AG10803 (cell line): ENCODE data around the gene PDGFA.

Experiments used
- DNase-seq: peaks from one replicate; pipeline ENCODE4 v3.0.0; 2010; ENCODE audit warnings: low read depth
- H3K4me3 ChIP-seq: 2 replicates; pipeline ENCODE4 v1.5.1; 2011; ENCODE audit warnings: mild to moderate bottlenecking, low read length, control low read depth
- CTCF ChIP-seq: conservative IDR thresholded peaks from 2 replicates; pipeline ENCODE4 v1.5.1; 2011; ENCODE audit warnings: mild to moderate bottlenecking, low read length, control low read depth, inconsistent platforms

Gene PDGFA

DNA sequence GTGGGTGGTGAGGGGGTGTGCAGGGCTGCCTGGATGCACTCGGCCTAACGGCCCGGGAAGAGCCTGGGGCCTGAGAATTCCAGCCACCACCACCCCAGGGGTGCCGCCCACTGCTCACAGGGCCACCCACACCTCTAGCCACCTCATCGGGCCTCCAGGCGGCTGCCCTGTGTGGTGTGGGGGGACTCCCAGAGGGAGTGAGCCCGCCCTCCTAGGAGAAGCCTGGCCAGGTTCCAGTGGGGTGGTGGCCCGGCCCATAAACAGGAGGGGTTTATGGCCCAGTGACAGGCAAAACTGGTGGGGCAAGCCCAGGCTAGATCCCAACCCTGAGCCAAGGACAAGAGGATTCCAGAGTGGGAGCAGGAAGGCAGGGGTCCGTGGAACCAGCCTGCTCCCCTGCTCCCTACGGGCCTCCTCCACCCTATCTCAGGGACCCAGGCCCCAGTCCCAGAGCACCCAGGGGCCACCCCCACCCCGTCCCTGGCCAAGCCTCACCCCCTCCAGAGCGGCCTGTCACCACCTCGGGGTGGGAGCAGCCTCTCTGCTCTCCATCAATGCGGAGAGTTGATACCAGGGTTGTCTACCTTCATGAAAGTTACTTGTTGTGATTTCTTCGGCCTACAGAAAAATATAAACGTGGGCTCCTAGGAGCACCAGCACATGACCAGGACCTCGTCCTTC is 20.2 kb upstream of the PDGFA start:
- TF ChIP-seq CTCF = no peak
- no peak overlapping the region for H3K4me3 ChIP-seq
- peak; percentile 50 for DNase-seq

DNA sequence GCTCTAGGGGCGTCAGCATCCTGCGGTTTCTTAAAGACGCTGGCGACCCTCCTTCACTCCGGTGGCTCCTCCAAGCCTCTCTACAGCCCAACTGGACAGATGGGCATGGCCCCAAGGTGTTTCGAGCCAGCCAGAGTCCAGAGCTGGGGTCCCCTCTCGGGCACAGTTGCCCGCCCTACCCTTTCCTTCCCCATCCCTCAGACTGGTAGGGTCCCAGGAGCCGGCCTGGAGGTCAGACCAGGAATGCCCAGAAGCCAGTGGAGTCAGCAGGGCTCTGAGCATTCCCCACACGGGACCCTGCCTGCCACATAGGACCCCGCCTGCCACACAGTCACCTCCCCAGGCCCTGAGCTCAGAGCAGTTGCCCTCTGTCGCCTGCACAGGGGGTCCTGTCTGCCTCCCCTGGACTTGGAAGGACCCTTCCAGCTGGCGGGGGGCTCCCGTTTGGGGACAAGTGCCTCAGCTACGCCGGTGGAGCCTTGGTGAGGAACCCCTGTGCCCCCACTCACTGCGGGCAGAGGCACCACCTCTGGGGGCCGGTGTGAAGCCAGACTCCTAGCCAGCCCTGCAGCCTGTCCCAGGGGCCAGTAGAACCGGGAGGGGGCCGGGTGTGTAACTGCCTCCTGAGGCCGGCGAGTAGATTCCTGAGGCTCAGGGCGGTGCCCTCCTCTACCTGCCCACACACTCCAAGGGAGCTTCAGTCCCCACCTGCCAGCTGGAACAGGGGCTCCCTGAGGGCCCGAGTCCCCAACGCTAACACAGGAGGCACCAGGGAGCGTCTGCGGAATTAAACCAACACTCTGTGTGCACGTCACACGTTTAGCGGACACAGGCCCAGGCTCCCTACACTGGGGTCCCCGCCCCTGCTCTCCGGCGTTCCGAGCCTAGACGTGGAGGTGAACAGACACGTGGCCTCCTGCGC is 19.4 kb upstream of the PDGFA start:
- no peak for DNase-seq
- no peak overlapping the region for H3K4me3 ChIP-seq
- no peak for TF ChIP-seq CTCF

GRCh38 chr7:537911-538634 is 18.4 kb upstream of the PDGFA start:
- DNase-seq = peak; percentile 95
- no peak overlapping the region for H3K4me3 ChIP-seq
- TF ChIP-seq CTCF = no peak

- no peak for DNase-seq
- no peak overlapping the region for H3K4me3 ChIP-seq
- TF ChIP-seq CTCF = no peak
Observed at GRCh38 chr7:536231-536630, 16.6 kb upstream of the PDGFA start.

GRCh38 chr7:534959-535358 is 15.3 kb upstream of the PDGFA start:
- no peak for DNase-seq
- TF ChIP-seq CTCF = no peak
- no peak overlapping the region for H3K4me3 ChIP-seq

DNA sequence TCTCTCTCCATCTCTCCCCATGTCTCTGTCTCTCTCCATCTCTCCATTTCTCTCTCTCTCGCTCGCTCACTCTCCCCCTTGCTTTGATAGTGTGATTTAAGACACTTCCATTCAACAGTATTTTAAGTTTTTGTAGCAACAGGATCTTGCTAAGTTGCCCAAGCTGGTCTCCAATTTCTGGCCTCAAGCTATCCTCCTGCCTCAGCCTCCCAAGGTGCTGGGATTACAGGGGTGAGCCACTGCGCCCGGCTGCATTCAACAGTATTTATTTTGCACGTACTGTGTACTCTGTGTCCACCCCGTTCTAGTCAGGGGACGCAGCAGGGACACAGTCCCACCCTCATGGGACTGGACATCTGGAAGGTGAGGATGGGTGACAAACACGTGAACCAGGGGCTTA is 14.4 kb upstream of the PDGFA start:
- TF ChIP-seq CTCF = no peak
- no peak for DNase-seq
- H3K4me3 ChIP-seq = no peak overlapping the region
